Stimulated activated naive B cell treated with anti-CD40 and anti-IgM and Interleukin-4, amounts not matched to agents 10 μg/mL and 1 μg/mL and 100 μg/mL, for 72 hours (primary cell): ENCODE measurements around the gene GRID2.

Source experiments
- ATAC-seq, 2 donors: fragments of 150-1000 bp; cut with Tn5 transposase; replicated peaks; 2 replicates each; pipeline ENCODE4 v1.10.0; 2021; ENCODE audit warnings: moderate library complexity in 1 of 2
- DNase-seq: peaks from one replicate; pipeline ENCODE4 v3.0.0; 2021
- H3K27ac Mint-ChIP-seq: one replicate; pipeline ENCODE4 v1.8.0; 2022; ENCODE audit warnings: mild to moderate bottlenecking, mixed read lengths
- H3K27me3 Mint-ChIP-seq, 2 donors: one replicate each; pipeline ENCODE4 v1.8.0; 2022; ENCODE audit warnings: mixed read lengths in 2 of 2
- H3K36me3 Mint-ChIP-seq, 2 donors: one replicate each; pipeline ENCODE4 v1.8.0; 2022; ENCODE audit warnings: mixed read lengths in 2 of 2, mild to moderate bottlenecking in 1 of 2
- H3K4me1 Mint-ChIP-seq, 2 donors: one replicate each; pipeline ENCODE4 v1.8.0; 2022; ENCODE audit warnings: mixed read lengths in 2 of 2, mild to moderate bottlenecking in 1 of 2
- H3K4me3 Mint-ChIP-seq, 2 donors: one replicate each; pipeline ENCODE4 v1.8.0; 2022; ENCODE audit warnings: mild to moderate bottlenecking in 2 of 2, mixed read lengths in 2 of 2, moderate library complexity in 1 of 2
- H3K9me3 Mint-ChIP-seq, 2 donors: one replicate each; pipeline ENCODE4 v1.8.0; 2022; ENCODE audit warnings: mixed read lengths in 2 of 2, mild to moderate bottlenecking in 1 of 2

The GRID2 gene

DNA sequence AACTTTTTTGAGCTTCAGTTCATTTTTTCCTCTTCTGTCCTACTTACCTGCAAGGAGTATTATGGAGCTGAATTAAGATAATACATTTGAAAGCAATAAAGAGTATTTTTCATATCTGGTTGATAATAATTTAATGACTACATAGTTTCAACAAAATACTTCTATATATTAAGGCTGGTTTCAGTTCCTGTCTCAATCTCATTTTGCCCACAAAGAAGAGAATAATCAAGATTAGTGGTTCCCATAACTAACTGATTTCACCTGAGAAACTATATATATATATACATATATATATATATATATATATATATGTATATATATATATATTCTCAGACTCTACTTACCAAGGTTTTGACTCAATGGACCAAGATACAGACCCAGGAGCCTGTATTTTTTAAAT lies 1437.1 kb downstream of the GRID2 start:
- Mint-ChIP-seq H3K4me3 (no peak overlapping the region), H3K36me3 (no peaks in the 10 kb centered on the region), H3K9me3 (no peaks in the 10 kb centered on the region), H3K4me1 (no peaks in the 10 kb centered on the region), H3K27me3 (no peaks in the 10 kb centered on the region), H3K27ac (no peak overlapping the region)
- ATAC-seq (no peak), DNase-seq (no peak)

DNA sequence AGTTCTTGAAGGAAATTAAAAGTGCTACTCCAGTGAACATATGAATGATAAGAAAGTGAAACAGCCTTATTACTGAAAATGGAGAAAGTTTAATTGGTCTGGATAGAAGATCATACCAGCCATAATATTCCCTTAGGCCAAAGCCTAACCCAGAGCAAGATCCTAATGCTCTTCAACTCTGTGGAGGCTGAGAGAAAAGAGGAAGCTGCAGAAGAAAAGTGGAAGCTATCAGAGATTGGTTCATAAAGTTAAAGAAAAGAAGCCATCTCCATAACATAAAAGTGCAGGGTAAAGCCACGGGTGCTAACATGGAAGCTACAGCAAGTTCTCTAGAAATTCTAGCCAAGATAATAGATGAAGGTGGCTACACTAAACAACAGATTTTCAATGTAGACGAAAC lies 1439.3 kb downstream of the GRID2 start:
- Mint-ChIP-seq H3K27ac (no peak overlapping the region), H3K4me1 (no peaks in the 10 kb centered on the region), H3K36me3 (no peaks in the 10 kb centered on the region), H3K27me3 (no peaks in the 10 kb centered on the region), H3K9me3 (no peaks in the 10 kb centered on the region), H3K4me3 (no peak overlapping the region)
- ATAC-seq: no peak
- DNase-seq: no peak

DNA sequence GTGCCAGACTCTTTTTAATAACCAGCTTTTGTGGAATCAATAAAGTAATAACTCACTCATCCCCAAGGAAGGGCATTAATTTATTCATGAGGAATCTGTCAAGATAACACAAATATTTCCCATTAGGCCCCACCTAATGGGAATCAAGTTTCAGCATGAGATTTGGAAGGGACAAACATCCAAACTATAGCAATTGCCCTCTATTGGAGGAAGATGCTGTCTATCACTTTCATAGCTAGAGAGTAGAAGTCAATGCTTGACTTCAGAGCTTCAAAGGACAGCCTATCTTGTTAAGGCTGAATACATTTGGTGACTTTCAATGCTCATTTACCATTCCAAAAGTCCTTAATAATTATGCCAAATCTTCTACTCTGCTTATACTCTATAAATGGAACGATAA lies 1439.9 kb downstream of the GRID2 start:
- no peak for DNase-seq
- ATAC-seq: no peak
- H3K36me3 Mint-ChIP-seq: no peaks in the 10 kb centered on the region
- no peak overlapping the region for H3K4me3 Mint-ChIP-seq
- H3K4me1 Mint-ChIP-seq: peaks cover 0 to under 1% of the 10 kb centered on the region in 2 donors
- no peak overlapping the region for H3K27ac Mint-ChIP-seq
- no peaks in the 10 kb centered on the region for H3K27me3 Mint-ChIP-seq
- no peaks in the 10 kb centered on the region for H3K9me3 Mint-ChIP-seq

DNA sequence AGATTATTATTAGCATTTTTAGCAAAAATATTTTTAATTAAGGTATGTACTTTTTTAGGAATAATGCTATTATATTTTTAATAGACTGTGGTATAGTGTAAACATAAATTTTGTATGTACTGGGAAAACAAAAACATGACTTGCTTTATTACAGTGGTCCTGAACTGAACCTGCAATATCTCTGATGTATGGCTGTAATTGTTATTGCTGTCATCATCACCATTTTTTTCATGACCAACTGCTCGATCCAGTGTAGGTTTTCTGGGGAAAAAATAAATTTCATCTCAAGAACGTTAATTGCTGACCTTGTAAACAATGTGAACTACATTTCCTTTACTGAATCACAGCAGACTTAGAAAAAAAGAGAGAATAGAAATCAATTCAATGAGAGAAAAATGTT lies 1441.2 kb downstream of the GRID2 start:
- Mint-ChIP-seq H3K36me3 (no peaks in the 10 kb centered on the region), H3K4me3 (no peak overlapping the region), H3K27me3 (no peaks in the 10 kb centered on the region), H3K4me1 (peaks cover 5 to 13% of the 10 kb centered on the region in 2 donors), H3K9me3 (no peaks in the 10 kb centered on the region), H3K27ac (no peak overlapping the region)
- ATAC-seq: no peak
- DNase-seq: no peak

DNA sequence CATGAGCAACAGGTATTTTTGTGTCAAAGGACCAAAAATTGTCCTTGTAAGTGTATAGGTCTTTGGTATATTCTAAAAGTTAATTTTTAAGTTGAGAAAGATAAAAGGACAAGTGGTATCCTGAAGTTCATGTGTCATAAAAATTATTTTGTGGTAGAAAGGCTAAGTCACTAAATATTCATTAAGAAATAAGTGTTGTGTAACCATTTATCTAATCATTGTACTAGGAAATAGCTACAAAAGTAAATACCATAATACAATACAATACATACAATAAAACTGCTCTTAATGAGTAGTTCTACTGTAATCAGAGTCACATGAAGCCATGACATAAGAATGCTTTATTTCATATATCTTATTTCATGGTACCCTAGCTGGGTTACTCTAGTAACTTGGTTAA lies 1442.3 kb downstream of the GRID2 start:
- ATAC-seq (no peak), DNase-seq (no peak)
- H3K9me3 Mint-ChIP-seq: no peaks in the 10 kb centered on the region
- no peak overlapping the region for H3K4me3 Mint-ChIP-seq
- peaks cover 5 to 13% of the 10 kb centered on the region in 2 donors for H3K4me1 Mint-ChIP-seq
- no peaks in the 10 kb centered on the region for H3K36me3 Mint-ChIP-seq
- no peak overlapping the region for H3K27ac Mint-ChIP-seq
- H3K27me3 Mint-ChIP-seq: no peaks in the 10 kb centered on the region

DNA sequence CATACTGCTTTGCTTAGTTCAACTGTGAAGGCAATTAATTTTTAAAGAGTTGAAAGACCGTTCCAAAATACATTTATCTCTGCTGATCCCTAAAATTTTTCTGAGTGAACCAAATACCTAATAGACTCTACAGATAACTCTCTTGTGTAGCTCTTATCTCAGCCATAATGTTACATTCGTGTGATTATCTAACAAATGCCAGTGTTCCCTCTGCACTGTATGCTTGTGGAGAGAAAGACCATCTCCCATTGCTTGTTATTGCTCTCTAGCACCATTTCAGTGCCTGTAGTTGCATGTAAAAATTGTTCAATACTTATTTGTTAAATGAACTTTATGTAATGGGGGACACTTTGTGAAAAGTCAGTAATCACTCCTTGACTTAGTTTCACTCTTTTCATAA lies 1443.5 kb downstream of the GRID2 start:
- Mint-ChIP-seq H3K4me3 (no peak overlapping the region), H3K27ac (no peak overlapping the region), H3K4me1 (peaks cover 5 to 13% of the 10 kb centered on the region in 2 donors), H3K9me3 (no peaks in the 10 kb centered on the region), H3K36me3 (no peaks in the 10 kb centered on the region), H3K27me3 (no peaks in the 10 kb centered on the region)
- DNase-seq: no peak
- no peak for ATAC-seq

DNA sequence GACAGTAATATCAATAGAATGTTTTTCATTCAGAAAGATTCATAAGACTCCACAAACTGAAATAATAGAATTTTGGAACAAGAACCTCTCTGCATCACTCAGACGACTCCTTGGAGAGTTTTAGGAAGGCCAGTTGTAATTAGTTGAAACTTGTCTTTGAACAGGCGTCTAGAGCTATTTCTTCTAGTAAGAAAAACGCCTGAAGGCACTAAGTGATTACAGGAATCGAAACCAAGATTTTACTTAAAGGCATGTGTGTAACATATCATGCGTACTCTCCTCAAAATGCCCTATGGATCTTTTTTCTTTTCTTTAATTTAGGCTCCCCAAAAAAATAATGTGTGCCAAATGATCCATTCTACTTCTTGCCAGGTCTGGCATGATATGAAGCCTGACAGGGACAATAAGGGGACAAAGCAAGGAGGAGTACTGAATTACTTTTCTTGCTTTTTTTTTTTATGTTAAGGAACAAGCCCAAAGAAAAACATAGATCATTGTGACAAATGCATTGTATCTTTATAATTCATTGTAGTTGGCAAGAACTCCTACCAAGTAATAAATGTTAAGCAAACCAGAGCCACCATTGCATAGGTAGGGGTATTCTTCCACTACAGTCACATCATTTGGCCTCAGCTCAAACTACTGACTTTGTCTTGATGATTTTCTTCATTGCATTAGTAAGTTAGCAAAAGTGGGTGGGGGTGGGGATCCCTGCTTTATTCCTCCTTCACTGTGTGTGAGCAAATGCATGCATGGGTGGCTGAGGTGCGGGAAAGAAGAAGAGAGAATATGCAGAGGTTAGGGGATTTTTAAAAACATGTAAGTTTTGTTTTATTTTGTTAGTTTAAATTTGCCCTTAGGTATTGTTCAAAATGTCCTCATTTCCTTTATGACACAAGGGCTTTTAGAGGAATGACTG lies 1444.9 kb downstream of the GRID2 start:
- Mint-ChIP-seq H3K9me3 (no peaks in the 10 kb centered on the region), H3K4me1 (peaks cover 5 to 13% of the 10 kb centered on the region in 2 donors), H3K4me3 (peak overlapping the region in 1 of 2 donors; percentile 14), H3K27me3 (no peaks in the 10 kb centered on the region), H3K27ac (no peak overlapping the region), H3K36me3 (no peaks in the 10 kb centered on the region)
- ATAC-seq (peak; percentile 57 to 71), DNase-seq (no peak)

DNA sequence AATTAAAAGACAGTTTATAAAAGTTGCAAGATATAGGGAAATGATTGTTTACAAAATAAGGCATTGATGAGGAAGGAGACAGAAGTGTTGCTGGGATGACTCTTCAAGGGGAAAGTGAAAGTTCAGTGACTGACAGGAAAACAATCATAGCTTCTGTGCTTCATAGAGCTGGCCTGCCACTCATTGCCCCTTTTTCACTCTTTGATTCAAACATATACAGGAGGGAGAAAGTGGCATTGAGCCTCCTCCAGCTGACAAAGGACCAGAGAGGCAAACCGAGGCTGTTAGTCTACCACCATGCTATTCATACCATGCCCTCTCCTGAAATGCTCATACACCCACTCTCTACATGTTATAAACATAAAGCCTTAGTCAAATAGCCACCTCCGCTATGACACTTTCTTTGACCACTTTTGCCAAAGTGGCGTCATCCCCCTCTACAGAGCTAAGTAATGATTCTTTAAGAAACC lies 1445.6 kb downstream of the GRID2 start:
- H3K27ac Mint-ChIP-seq: no peak overlapping the region
- H3K36me3 Mint-ChIP-seq: no peaks in the 10 kb centered on the region
- ATAC-seq: peak; percentile 71
- DNase-seq: no peak
- H3K4me3 Mint-ChIP-seq: peak overlapping the region in 1 of 2 donors; percentile 14
- H3K9me3 Mint-ChIP-seq: no peaks in the 10 kb centered on the region
- peaks cover 5 to 13% of the 10 kb centered on the region in 2 donors for H3K4me1 Mint-ChIP-seq
- no peaks in the 10 kb centered on the region for H3K27me3 Mint-ChIP-seq

DNA sequence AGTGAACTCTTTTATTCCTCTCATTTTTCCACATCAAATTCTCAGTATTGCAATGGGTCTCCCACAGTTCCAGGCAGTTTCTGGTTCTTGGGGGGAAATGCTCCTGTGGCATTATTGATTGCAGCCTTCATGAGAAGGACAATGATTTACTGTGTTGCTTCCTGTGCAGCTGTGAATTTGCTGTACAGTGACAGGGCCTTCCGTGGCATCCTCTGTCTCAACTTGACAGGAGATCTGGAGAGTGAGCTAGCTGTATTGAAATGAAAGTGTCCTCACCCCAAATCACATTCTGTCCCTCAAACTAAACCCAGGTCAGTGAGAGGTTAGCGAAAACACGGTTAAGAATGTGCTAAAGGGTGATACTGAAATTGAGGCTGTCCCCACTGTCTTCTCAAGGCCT lies 1447.6 kb downstream of the GRID2 start:
- no peak overlapping the region for H3K4me3 Mint-ChIP-seq
- H3K36me3 Mint-ChIP-seq: no peaks in the 10 kb centered on the region
- H3K27ac Mint-ChIP-seq: no peak overlapping the region
- H3K4me1 Mint-ChIP-seq: peaks cover 5 to 13% of the 10 kb centered on the region in 2 donors
- no peaks in the 10 kb centered on the region for H3K9me3 Mint-ChIP-seq
- ATAC-seq (no peak), DNase-seq (no peak)
- no peaks in the 10 kb centered on the region for H3K27me3 Mint-ChIP-seq

DNA sequence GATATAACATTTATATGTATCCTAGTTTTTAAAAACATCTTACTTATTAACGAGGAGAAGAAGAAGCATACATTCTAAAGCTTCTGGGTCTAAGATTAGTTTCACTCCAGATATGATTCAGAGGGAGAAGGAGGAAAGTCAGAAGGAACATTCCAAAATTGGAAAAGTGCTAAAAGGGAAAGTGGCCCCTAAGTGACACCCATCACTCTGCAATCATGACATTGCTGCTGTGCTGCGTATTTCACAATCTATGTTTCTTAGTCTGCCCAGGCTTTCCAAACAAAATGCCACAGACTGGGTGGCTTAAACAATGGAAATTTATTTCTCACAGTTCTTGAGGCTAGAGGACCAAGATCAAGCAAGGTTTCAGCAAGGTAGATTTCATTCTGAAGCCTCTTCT lies 1452.3 kb downstream of the GRID2 start:
- ATAC-seq: no peak
- no peak for DNase-seq
- no peaks in the 10 kb centered on the region for H3K4me1 Mint-ChIP-seq
- H3K36me3 Mint-ChIP-seq: no peaks in the 10 kb centered on the region
- no peaks in the 10 kb centered on the region for H3K9me3 Mint-ChIP-seq
- H3K27ac Mint-ChIP-seq: no peak overlapping the region
- no peak overlapping the region for H3K4me3 Mint-ChIP-seq
- H3K27me3 Mint-ChIP-seq: peaks cover 0 to 5% of the 10 kb centered on the region in 2 donors

DNA sequence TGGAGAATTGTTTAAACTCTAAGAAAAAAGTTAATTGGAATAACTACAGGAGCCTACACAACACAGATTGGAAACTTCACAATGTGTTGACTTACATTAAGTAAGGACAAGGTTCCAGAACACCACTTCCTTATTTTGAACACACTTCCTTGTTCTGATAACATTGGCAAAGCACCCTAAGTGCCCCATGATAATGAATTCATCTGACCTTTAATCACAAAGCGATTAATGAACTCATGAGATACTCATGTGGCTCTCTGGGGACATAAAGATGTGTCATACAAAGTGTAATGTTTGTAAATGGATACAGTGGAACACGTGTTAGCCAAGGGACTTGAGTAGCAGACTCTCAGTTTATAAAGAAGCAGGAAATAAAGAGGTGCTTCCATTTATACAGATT lies 1455.7 kb downstream of the GRID2 start:
- Mint-ChIP-seq H3K9me3 (no peaks in the 10 kb centered on the region), H3K27me3 (peaks cover 0 to 5% of the 10 kb centered on the region in 2 donors), H3K4me3 (no peak overlapping the region), H3K4me1 (no peaks in the 10 kb centered on the region), H3K36me3 (no peaks in the 10 kb centered on the region), H3K27ac (no peak overlapping the region)
- DNase-seq (no peak), ATAC-seq (peak; percentile 77 to 82)

DNA sequence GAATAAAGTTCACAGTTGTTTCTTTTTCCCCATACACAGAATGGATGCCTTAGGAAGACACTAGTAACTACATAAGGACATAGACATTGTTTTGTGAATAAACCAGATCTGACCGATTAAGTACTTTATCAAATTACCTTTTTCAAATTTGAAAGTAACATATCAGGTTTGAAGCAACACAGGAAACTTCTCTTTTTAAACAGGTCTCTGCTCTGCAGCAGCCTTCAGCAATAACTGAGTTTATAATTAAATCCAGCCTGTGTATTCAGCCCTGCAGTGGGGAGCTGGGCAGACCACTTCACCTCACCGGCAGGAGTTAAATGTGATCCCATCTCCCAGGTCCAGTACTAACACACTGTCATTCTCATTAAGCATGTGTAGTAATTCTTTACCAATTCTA lies 1456.5 kb downstream of the GRID2 start:
- Mint-ChIP-seq H3K4me1 (no peaks in the 10 kb centered on the region), H3K27me3 (peaks cover 0 to 5% of the 10 kb centered on the region in 2 donors), H3K36me3 (no peaks in the 10 kb centered on the region), H3K27ac (no peak overlapping the region), H3K4me3 (no peak overlapping the region), H3K9me3 (no peaks in the 10 kb centered on the region)
- DNase-seq: no peak
- no peak for ATAC-seq

DNA sequence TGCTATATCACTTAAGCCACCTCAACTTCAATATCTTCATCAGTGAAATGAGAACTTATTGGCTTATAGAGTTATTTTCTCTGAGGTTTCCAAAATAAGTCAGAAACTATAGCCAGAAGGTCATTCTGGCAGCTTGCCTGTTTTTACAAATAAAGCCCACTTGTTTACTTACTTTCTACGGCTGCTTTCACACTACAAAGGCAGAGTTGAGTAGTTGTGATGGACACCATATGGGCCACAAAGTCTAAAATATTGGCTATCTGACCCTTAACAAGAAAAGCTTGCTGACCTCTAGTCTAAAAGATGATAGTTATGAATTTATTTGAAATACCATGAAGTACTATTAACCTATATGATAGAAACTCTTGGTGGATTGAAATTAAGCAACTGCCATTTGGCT lies 1457.5 kb downstream of the GRID2 start:
- DNase-seq: no peak
- H3K4me1 Mint-ChIP-seq: no peaks in the 10 kb centered on the region
- H3K9me3 Mint-ChIP-seq: no peaks in the 10 kb centered on the region
- H3K27ac Mint-ChIP-seq: no peak overlapping the region
- no peak overlapping the region for H3K4me3 Mint-ChIP-seq
- ATAC-seq: no peak
- H3K36me3 Mint-ChIP-seq: no peaks in the 10 kb centered on the region
- peaks cover 5 to 7% of the 10 kb centered on the region in 2 donors for H3K27me3 Mint-ChIP-seq

DNA sequence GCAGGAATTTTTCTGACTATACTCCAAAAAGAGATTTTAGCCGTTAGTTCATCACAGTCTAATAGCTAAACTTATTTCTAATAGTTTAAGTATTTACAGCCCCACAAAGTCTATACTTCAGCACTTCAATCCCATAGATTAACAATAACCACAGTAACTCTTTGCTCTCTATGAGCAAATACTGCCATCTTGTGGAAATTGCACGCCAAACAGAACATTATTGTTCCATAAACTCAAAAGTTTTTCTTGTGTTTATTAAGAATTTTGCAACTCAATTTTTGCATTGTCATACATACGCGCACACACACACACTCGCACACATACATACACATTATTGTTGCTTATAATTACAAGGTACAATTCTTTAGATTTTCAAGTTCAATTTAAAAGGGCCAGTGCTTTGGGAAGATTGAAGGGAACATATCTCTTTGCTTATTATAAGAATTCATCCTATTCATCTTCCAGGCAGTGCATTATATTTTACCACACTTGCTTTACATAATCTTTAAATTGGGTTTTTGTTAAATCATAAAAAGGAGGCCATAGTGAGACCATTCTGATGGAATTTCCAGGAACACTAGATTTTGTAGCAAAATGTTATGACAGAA lies 1461.0 kb downstream of the GRID2 start:
- H3K27me3 Mint-ChIP-seq: peaks cover 0 to 8% of the 10 kb centered on the region in 2 donors
- no peak for DNase-seq
- H3K36me3 Mint-ChIP-seq: no peaks in the 10 kb centered on the region
- no peaks in the 10 kb centered on the region for H3K9me3 Mint-ChIP-seq
- H3K27ac Mint-ChIP-seq: no peak overlapping the region
- peak; percentile 51 to 60 for ATAC-seq
- H3K4me3 Mint-ChIP-seq: no peak overlapping the region
- no peaks in the 10 kb centered on the region for H3K4me1 Mint-ChIP-seq

DNA sequence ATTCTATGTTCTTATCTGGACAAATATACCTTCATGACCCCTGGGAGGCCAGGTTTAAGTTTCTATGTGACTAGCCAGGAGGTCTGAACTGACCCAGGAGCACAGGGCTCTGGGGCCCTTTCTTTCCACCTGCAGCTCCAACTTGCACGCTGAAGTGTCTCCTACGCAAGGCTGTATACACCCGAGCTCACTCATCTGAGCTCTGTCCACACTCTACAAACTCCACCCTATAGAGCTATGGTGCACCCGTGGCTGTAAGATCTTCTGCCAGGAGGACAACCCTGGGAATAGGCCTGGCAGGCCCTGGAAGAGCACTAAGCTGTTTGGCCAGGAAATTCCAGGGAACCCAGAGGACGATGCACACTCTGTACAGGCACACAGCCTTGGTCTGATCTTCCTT lies 1464.2 kb downstream of the GRID2 start:
- no peak overlapping the region for H3K27ac Mint-ChIP-seq
- DNase-seq (no peak), ATAC-seq (peak in 1 of 2 donors; percentile 21)
- no peaks in the 10 kb centered on the region for H3K9me3 Mint-ChIP-seq
- H3K27me3 Mint-ChIP-seq: peaks cover 0 to 8% of the 10 kb centered on the region in 2 donors
- H3K4me3 Mint-ChIP-seq: no peak overlapping the region
- no peaks in the 10 kb centered on the region for H3K4me1 Mint-ChIP-seq
- no peaks in the 10 kb centered on the region for H3K36me3 Mint-ChIP-seq
